ENCODE results near the gene ARHGAP6.
A peak's percentile ranks its signal among the peaks of the same experiment; 100 is the strongest.
"Not testable (repeated sequence)": the region's sequence is repeated elsewhere in the genome, so short reads cannot be mapped to it uniquely, and the experiment has no call there.

Gene ARHGAP6

GRCh38 chrX:11135564-11136185, 530.0 kb downstream of the ARHGAP6 start:
- no peak for DNase-seq

- DNase-seq, result no peak
These were observed 534.6 kb downstream of the ARHGAP6 start for GRCh38 chrX:11131146-11131545.

GRCh38 chrX:11130136-11130535, 535.6 kb downstream of the ARHGAP6 start:
- no peak for DNase-seq

GRCh38 chrX:11129534-11130105, 536.1 kb downstream of the ARHGAP6 start:
- peak; percentile 53 for DNase-seq

DNA sequence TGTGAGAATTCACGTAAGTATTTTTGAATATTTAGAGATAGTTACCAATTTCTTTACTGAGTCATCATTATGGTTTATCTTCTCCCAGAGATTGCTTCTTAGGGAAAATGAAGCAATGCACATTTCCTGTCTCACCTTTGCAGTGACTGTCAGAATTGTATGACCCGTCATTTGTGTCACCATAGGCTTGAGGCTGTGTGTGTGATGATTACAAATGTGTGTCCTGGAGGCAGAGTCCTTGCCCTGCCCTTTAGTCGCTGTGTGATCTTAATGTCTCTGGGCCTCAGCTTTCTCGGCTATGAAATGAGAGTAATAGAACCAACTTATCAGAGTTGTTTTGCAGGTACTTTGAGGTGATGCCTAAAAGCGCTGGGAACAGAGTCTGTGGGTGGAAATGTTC, 540.7 kb downstream of the ARHGAP6 start:
- no peak for DNase-seq

GRCh38 chrX:11124112-11124511, 541.6 kb downstream of the ARHGAP6 start:
- DNase-seq, result no peak

GRCh38 chrX:11123087-11123486, 542.6 kb downstream of the ARHGAP6 start:
- DNase-seq, result not testable (repeated sequence)

DNA sequence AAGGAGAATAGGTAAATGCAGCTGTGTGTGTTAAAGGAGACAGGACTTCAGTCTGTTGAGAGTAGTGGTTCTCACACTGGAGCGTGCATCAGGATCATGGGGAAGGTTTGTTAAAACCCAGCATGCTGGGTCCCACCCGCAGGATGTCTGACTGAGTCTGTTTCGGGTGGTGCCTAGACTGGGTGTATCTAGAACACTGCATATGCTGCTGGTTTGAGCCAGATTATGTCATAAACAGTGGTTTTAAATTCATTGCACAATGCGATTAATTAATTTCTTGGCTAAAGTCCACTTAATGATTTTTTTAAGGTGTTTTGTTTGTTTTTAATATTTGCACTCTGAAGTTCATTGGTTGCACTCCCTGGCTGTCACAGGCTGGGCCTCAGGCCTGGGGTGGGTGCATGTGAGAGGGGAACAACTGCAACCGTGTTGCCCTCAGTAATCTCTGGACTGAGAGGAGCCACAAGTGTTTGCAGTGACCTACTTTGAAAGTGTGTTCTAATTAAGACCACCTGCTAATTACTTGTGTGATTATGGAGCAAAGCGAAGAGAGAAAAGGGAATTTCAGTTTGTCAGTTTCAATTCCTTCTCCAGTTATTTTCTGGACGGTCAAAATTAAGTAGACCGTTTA, 546.3 kb downstream of the ARHGAP6 start:
- DNase-seq, result no peak

DNA sequence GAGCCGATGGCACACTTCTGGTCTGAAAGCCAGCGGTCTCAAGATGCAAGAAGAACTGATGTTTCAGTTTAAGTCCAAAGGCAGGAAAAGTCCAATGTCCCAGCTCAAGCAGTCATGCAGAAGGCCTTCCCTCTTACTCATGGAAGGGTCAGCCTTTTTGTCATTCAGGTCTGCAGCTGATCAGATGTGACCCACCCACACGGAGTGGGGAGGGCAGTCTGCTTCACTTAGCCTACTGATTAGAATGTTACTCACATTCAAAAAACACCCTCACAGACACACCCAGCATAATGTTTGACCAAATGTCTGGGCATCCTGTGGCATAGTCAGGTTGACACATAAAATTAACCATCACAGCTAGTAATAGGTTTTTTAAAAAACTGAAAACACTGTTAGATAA, 548.0 kb downstream of the ARHGAP6 start:
- DNase-seq, result no peak

- no peak for DNase-seq
These were observed 552.0 kb downstream of the ARHGAP6 start for GRCh38 chrX:11113731-11114130.

DNA sequence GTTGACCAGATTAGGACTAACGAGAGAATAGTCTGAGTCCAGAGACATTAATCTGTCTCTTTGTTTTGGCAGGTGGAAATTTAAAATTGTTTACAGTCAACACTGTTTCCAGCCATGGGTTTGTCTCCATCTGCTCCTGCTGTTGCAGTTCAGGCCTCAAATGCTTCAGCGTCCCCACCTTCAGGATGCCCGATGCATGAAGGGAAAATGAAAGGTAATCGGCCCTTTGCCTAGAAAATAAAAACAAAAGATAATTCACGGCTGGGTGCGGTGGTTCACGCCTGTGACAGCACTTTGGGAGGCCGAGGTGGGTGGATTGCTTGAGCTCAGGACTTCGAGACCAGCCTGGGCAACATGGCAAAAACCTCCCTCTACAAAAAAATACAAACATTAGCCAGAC, 553.8 kb downstream of the ARHGAP6 start:
- DNase-seq, result no peak

- peak; percentile 72 for DNase-seq
These were observed 554.5 kb downstream of the ARHGAP6 start, which contains the start of gene HCCS for GRCh38 chrX:11111037-11111851. TSS of gene HCCS (plus strand) at chrX:11111332. CDS start at chrX:11112061, 729 bp downstream.

DNA sequence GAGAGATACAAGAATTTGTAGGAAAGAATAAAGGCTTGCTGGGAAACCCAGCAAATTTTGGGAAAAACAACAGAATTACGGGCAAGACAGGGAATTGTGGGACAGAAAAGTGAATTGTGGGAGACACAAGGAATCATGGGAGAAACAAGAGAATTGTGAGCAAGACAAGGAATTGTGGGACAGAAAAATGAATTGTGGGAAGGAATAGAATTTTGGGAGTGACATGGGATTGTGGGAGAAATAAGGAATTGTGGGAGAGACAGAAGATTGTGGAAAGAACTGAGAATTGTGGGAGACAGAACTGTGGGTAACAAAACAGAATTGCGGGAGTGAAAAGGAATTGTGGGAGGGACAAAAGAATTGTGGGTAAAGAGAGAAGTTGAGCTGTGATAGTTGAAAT, 555.8 kb downstream of the ARHGAP6 start:
- no peak for DNase-seq

DNA sequence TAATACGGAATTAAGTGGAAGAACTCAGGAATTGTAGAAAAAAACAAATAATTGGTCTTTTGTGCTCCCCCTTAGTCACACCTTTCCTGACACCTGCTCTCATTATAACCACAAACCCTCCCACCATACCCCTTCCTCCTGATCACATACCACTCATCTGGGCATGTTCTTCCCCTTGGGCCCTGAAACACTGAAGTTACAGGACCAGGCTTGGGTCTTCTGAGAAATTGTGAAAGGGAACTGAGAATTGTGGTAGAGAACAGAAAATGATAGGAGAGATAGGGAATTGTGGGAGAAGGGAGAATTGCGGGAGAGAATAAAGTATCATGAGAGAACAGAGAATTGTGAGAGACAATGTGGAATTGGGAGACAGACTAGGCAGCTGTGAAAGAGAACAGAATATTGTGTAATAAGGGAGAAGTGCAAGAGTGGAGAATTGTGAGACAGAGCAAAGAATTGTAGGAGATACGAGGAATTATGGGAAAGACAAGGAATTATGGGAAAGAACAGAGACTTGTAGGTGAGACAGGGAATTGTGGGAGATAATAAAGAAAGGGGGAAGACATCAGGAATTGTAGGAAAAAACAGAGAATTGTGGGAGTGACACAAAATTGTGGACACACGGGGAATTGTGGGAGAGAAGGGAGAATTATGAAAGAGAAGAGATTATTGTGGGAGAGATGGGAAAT, 557.3 kb downstream of the ARHGAP6 start:
- DNase-seq, result no peak

DNA sequence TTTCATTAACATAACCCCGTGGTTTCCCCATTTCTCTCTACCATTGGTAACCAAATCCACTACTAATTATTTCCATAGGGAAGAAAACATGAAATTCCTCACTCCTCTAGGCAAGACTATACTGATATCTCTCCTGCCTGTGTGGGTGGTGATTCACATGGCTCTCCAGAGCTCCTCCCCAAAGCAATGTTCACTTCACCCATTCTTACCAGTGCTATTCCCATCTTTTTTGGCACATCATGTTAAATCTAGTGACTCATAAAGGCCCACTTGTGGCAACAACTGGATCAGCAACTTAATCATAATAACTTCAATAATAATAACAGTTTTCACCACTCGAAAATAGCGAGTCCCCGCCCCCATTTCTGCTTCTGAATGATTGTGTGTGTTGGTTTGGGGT, 560.6 kb downstream of the ARHGAP6 start:
- no peak for DNase-seq

DNA sequence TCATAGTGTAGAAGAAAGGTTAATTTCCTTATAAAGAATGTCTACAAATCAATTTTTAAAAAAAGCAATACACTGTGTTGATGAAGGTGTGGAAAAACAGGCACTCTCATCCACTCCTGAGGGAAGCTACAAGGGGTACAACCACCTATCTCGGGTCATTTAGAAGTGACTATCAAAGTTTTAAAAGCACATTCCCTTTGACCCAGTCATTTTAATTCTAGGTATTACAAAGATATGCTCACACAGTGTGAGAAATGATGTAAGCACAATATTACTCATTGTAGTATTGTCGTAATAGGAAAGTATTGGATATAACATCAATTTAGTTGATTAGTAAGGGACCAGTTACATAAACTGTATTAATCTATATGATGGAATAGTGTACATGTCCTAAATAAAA, 562.0 kb downstream of the ARHGAP6 start:
- DNase-seq, result no peak

DNA sequence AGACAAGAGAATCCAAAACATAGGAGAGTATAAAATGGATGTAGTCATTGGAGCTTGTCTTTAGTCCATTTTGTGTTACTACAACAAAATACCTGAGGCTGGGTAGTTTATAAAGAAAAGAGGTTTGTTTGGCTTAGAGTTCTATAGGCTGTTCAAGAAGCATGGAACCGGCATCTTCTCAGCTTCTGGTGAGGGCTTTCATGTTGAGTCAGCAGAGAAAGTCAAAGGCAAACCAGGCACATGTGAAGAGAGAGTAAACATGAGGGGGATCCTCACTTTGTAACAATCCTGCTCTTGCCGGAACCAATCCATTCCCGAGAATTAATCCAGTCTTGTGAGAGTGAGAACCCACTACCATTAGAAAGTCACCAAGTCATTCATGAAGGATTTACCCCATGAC, 562.7 kb downstream of the ARHGAP6 start:
- no peak for DNase-seq

GRCh38 chrX:11100281-11101035, 565.3 kb downstream of the ARHGAP6 start:
- DNase-seq, result peak; percentile 47

DNA sequence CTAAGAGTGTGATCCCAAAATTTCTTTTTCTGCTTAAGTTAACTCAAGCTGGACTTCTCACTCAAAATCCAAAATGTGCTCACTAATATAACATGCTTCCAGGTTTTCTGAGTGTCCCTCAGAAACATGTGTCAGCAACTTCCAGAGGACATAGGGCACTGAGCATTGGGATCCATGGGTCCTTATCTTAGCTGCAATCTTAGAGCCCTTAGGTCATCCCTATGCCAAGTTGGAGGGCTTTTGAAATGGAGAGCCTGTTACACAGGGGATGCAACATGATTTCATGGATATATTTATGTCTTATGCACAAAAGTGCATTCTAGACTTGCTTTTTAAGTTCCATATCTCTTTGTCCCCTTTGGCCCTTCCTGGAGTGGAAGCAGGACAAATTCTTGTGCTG, 566.3 kb downstream of the ARHGAP6 start:
- DNase-seq, result no peak

DNA sequence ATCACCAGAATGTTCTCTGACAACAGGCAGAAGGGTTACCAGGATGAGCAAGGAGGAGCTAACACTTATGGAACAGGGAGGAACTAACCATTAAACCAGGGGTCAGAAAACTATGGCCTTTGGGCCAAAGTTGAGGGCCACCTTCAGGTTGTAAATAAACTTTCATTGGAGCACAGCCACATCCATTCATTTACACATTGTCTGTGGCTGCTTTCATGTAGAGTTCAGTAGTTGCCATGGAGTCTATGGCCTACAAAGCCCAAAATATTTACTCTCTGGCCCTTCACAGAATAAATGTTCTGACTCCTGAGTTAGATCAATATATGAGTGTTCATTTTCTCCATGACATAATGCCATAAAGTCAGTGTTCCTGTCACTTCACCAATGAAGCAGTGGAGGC, 567.8 kb downstream of the ARHGAP6 start:
- no peak for DNase-seq

DNA sequence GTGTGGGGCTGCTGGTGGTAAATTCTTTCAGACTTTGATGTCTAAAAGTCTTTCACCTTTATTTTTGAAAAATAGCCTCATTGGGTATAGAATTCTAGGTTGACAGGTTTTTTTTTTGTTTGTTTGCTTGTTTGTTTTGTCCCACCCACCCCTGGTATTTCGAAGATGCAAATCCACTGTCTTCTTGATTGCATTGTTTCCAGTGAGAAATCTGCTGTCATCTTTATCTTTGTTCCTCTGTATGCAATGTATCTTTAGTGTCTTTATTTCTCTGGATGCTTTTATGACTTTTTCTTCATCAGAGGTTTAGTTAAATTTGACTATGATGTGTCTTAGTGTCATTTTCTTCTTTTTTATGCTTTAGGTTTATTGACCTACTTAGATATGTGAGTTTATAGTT, 575.9 kb downstream of the ARHGAP6 start:
- DNase-seq, result no peak
